ENCODE results near the gene PFN3. TPM values are rescaled to one million over a fixed set of nuclear protein-coding genes. Genes with fewer than 3 reads are reported as not detected.

PFN3 gene
- total and polyA plus RNA-seq, 8 donors: not detected

GRCh38 chr5:177432839-177433657 lies 32.6 kb upstream of the PFN3 start:
- intact Hi-C loops (cut with DNase I): no loop called here
- Histone ChIP-seq H3K4me1 (peaks cover 0 to under 1% (median 0%) of the 10 kb centered on the region in 3 donors), H3K9me3 (no peaks in the 10 kb centered on the region), H3K27ac (no peak overlapping the region), H3K36me3 (peaks cover 2 to 33% (median 9%) of the 10 kb centered on the region in 3 donors), H3K4me3 (no peak overlapping the region), H3K27me3 (no peaks in the 10 kb centered on the region)
- DNase-seq: peak in 2 of 6 donors; percentile 53 to 73
- TF ChIP-seq, protein P1, sequence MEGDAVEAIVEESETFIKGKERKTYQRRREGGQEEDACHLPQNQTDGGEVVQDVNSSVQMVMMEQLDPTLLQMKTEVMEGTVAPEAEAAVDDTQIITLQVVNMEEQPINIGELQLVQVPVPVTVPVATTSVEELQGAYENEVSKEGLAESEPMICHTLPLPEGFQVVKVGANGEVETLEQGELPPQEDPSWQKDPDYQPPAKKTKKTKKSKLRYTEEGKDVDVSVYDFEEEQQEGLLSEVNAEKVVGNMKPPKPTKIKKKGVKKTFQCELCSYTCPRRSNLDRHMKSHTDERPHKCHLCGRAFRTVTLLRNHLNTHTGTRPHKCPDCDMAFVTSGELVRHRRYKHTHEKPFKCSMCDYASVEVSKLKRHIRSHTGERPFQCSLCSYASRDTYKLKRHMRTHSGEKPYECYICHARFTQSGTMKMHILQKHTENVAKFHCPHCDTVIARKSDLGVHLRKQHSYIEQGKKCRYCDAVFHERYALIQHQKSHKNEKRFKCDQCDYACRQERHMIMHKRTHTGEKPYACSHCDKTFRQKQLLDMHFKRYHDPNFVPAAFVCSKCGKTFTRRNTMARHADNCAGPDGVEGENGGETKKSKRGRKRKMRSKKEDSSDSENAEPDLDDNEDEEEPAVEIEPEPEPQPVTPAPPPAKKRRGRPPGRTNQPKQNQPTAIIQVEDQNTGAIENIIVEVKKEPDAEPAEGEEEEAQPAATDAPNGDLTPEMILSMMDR (IDR thresholded peaks at IDR 0.05): no peak
- WGBS, 2 donors: 95% methylated on average over 24 to 25 of the region's 25 CpGs
- no peak for ATAC-seq
- FAIRE-seq: no peak

DNA sequence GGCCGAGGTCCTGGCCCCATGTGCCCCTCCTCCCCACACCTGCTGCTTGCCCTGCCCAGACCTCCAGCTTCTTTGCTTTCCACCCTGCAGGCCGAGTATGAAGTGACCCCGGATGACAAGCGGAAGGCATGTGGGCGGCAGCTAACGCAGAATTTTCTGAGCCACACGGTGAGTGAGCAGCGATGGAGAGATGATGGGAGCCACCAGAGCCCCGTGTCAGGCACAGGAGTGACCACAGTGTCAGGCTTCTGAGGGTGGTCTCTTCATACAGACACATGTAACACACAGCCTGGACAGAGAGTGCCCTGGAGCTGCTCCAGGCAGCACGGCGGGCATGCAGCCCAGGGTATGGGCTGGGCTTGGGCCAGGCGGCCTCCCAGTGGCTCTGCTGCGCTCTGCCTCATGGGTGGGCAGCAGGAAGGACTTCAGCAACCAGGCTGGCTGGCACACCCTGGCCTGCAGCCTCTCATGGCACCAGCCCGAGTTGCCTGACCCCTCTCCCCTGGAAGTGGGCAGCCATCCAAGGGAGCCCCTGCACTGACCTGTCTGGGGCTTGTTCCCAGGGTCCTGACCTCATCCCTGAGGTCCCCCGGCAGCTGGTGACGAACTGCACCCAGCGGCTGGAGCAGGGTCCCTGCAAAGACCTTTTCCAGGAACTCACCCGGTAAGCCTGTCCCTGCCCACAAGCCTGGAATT lies 31.8 kb upstream of the PFN3 start:
- Histone ChIP-seq H3K27ac (no peak overlapping the region), H3K36me3 (peaks cover 2 to 33% (median 9%) of the 10 kb centered on the region in 3 donors)
- WGBS, 2 donors: 88 to 89% methylated on average over 18 of the region's 18 CpGs

DNA sequence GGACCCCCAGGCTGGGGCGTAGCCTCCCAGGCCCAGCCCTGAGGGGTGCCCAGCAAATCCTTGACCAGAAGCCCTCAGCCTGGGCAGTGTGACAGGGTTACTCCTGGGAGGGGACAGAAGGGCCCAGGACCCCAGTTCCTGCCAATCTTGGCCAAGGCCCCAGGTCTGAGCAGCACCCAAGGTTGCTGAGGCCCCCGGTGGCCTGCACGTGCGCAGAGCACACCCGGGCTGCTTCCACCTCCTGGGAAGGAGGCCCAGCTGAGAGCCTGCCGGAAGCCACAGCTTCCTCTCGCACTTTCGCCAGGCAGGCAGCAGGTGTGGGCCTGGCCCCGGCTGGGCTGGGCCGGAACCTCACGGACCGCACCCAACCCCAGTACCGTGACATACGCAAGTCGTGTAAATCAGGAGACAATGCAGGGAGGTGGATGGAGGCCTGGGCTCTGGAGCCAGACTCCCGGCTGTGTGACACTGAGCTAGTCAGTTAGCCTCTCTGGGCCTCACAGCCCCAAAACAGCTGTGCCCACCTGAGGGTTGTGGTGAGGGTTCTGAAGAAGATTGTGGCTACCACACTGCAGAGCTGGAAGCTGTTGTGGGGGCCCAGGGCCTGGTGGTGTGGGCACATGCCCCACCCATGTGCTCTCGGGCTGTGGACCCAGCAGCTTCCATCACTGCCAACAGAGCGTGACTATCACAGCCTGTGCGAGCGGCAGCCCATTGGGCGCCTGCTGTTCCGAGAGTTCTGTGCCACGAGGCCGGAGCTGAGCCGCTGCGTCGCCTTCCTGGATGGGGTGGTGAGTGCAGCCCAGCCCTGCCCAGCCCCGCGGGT lies 31.1 kb upstream of the PFN3 start:
- ATAC-seq (no peak), FAIRE-seq (no peak), DNase-seq (peak in 2 of 6 donors; percentile 56 to 72)
- H3K27me3 ChIP-seq: no peaks in the 10 kb centered on the region
- no peaks in the 10 kb centered on the region for H3K9me3 ChIP-seq
- peaks cover 0 to 7% (median 4%) of the 10 kb centered on the region in 3 donors for H3K4me1 ChIP-seq
- H3K4me3 ChIP-seq: no peak overlapping the region
- no peak overlapping the region for H3K27ac ChIP-seq
- intact Hi-C loops (cut with DNase I): no loop called here
- WGBS, 2 donors: 91 to 92% methylated on average over 29 of the region's 29 CpGs
- TF ChIP-seq, protein P1 (IDR thresholded peaks at IDR 0.05): no peak
- peaks cover 2 to 33% (median 9%) of the 10 kb centered on the region in 3 donors for H3K36me3 ChIP-seq

More for the DNA sequence above, 31.8 kb upstream of the PFN3 start:
- Histone ChIP-seq H3K4me1 (peaks cover 0 to 7% (median 2%) of the 10 kb centered on the region in 3 donors), H3K9me3 (no peaks in the 10 kb centered on the region), H3K27me3 (no peaks in the 10 kb centered on the region), H3K4me3 (no peak overlapping the region)
- FAIRE-seq: no peak
- intact Hi-C loops (cut with DNase I): no loop called here
- TF ChIP-seq, protein P1 (IDR thresholded peaks at IDR 0.05): no peak
- no peak for ATAC-seq
- DNase-seq: peak in 1 of 6 donors; percentile 49

GRCh38 chr5:177430972-177431316 lies 30.5 kb upstream of the PFN3 start:
- H3K27ac ChIP-seq: no peak overlapping the region
- no peaks in the 10 kb centered on the region for H3K27me3 ChIP-seq
- H3K4me1 ChIP-seq: peaks cover 0 to 7% (median 4%) of the 10 kb centered on the region in 3 donors
- intact Hi-C loops (cut with DNase I): no loop called here
- no peak for FAIRE-seq
- 94 to 97% methylated on average over 7 of the region's 7 CpGs for WGBS, 2 donors
- H3K9me3 ChIP-seq: no peaks in the 10 kb centered on the region
- ATAC-seq: no peak
- H3K36me3 ChIP-seq: peaks cover 2 to 33% (median 9%) of the 10 kb centered on the region in 3 donors
- peak in 1 of 6 donors; percentile 49 for DNase-seq
- H3K4me3 ChIP-seq: no peak overlapping the region
- TF ChIP-seq, protein P1 (IDR thresholded peaks at IDR 0.05): no peak

All from pancreas (tissue), 10 donors.